NB4 (cell line): ENCODE results near the gene UCHL3.

Source experiments
- POLR2A ChIP-seq: IDR thresholded peaks from 2 replicates; pipeline ENCODE4 v1.6.1; 2011; ENCODE audit warnings: mild to moderate bottlenecking; ENCODE audit not compliant: insufficient read length; ENCODE audit errors: extremely low read depth
- TF ChIP-seq, protein P1 (sequence below): IDR thresholded peaks from one replicate; pipeline ENCODE4 v1.5.1; 2012; ENCODE audit warnings: low read depth, low read length
- TF ChIP-seq, protein P2 (sequence below): IDR thresholded peaks from 2 replicates; pipeline ENCODE4 v1.6.1; 2011; ENCODE audit warnings: low read depth, low read length

DNA sequence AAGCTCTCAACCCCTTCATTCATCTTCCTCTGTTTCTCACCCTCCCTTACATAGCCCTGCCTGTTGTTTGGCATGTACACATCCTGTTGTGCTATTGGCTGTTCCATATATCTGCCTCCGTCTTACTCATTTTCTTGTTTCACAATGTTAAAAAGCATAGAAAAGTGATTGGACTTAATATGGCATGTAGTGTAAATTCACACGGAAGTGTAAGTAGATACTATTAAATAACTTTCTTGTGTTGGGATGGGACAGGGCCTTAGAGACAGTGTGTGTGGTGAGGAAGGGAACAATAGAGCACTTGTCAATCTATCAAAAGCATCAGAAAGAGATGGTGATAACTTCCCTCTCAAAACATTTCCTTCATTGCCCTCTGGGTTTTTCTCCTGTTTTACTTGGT, 98.9 kb downstream of the UCHL3 start:
- no peak for TF ChIP-seq POLR2A
- TF ChIP-seq, protein P1, sequence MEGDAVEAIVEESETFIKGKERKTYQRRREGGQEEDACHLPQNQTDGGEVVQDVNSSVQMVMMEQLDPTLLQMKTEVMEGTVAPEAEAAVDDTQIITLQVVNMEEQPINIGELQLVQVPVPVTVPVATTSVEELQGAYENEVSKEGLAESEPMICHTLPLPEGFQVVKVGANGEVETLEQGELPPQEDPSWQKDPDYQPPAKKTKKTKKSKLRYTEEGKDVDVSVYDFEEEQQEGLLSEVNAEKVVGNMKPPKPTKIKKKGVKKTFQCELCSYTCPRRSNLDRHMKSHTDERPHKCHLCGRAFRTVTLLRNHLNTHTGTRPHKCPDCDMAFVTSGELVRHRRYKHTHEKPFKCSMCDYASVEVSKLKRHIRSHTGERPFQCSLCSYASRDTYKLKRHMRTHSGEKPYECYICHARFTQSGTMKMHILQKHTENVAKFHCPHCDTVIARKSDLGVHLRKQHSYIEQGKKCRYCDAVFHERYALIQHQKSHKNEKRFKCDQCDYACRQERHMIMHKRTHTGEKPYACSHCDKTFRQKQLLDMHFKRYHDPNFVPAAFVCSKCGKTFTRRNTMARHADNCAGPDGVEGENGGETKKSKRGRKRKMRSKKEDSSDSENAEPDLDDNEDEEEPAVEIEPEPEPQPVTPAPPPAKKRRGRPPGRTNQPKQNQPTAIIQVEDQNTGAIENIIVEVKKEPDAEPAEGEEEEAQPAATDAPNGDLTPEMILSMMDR: no peak
- TF ChIP-seq, protein P2, sequence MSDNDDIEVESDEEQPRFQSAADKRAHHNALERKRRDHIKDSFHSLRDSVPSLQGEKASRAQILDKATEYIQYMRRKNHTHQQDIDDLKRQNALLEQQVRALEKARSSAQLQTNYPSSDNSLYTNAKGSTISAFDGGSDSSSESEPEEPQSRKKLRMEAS: no peak
